Ishikawa (cell line): ENCODE measurements around the gene TAT.

ENCODE experiments used
- CEBPB ChIP-seq: IDR thresholded peaks from 2 replicates; pipeline ENCODE4 v1.6.1; 2012
- CREB1 ChIP-seq: IDR thresholded peaks from 2 replicates; pipeline ENCODE4 v1.6.1; 2012; ENCODE audit warnings: low read depth
- EGR1 ChIP-seq: IDR thresholded peaks from 2 replicates; pipeline ENCODE4 v1.6.1; 2012
- EP300 ChIP-seq: IDR thresholded peaks from 2 replicates; pipeline ENCODE4 v1.6.1; 2012; ENCODE audit warnings: borderline replicate concordance
- FOXM1 ChIP-seq: IDR thresholded peaks from 2 replicates; pipeline ENCODE4 v1.6.1; 2012; ENCODE audit warnings: low read depth, borderline replicate concordance
- NFIC ChIP-seq: IDR thresholded peaks from 2 replicates; pipeline ENCODE4 v1.6.1; 2012
- RAD21 ChIP-seq: IDR thresholded peaks from 2 replicates; pipeline ENCODE4 v1.6.1; 2012; ENCODE audit warnings: low read depth
- TAF1 ChIP-seq: IDR thresholded peaks from 2 replicates; pipeline ENCODE4 v1.6.1; 2012; ENCODE audit warnings: low read depth, mild to moderate bottlenecking
- TCF12 ChIP-seq: IDR thresholded peaks from 2 replicates; pipeline ENCODE4 v1.6.1; 2012; ENCODE audit warnings: low read depth
- TEAD4 ChIP-seq: IDR thresholded peaks from 2 replicates; pipeline ENCODE4 v1.6.1; 2012
- USF1 ChIP-seq: IDR thresholded peaks from 2 replicates; pipeline ENCODE4 v1.6.1; 2012
- YY1 ChIP-seq: IDR thresholded peaks from 2 replicates; pipeline ENCODE4 v1.6.1; 2012; ENCODE audit warnings: low read depth
- ZBTB7A ChIP-seq: IDR thresholded peaks from 2 replicates; pipeline ENCODE4 v1.6.1; 2012; ENCODE audit warnings: low read depth
- TF ChIP-seq, protein P1 (sequence below): IDR thresholded peaks from 2 replicates; pipeline ENCODE4 v1.6.1; 2012; ENCODE audit warnings: low read depth, mild to moderate bottlenecking
- TF ChIP-seq, protein P2 (sequence below): IDR thresholded peaks from 2 replicates; pipeline ENCODE4 v1.6.1; 2012

Gene TAT

DNA sequence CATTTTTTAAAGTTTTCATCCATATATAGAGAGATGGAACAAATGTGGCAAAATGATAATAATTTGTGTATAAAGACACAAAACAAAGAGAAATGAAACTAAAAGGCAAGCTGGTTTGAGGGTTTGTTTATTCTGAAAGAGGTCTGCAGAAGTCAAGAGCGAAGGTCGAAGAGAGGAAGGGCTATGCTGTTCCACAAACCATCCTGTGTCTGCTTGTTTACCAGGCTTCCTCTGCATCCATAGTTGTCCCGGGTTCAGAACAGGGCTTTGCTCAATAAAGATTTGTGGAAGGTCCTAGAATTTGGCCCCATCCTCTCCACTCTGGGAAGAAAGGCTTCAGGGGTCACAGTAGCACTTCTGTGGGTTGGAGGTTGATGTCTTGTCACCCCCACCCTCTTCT, 46.7 kb upstream of the TAT start:
- TF ChIP-seq TAF1 (no peak), TEAD4 (no peak), YY1 (no peak), ZBTB7A (no peak), RAD21 (no peak), FOXM1 (no peak), USF1 (no peak), CREB1 (no peak), EGR1 (no peak), EP300 (no peak), TCF12 (no peak), NFIC (no peak)
- TF ChIP-seq, protein P1, sequence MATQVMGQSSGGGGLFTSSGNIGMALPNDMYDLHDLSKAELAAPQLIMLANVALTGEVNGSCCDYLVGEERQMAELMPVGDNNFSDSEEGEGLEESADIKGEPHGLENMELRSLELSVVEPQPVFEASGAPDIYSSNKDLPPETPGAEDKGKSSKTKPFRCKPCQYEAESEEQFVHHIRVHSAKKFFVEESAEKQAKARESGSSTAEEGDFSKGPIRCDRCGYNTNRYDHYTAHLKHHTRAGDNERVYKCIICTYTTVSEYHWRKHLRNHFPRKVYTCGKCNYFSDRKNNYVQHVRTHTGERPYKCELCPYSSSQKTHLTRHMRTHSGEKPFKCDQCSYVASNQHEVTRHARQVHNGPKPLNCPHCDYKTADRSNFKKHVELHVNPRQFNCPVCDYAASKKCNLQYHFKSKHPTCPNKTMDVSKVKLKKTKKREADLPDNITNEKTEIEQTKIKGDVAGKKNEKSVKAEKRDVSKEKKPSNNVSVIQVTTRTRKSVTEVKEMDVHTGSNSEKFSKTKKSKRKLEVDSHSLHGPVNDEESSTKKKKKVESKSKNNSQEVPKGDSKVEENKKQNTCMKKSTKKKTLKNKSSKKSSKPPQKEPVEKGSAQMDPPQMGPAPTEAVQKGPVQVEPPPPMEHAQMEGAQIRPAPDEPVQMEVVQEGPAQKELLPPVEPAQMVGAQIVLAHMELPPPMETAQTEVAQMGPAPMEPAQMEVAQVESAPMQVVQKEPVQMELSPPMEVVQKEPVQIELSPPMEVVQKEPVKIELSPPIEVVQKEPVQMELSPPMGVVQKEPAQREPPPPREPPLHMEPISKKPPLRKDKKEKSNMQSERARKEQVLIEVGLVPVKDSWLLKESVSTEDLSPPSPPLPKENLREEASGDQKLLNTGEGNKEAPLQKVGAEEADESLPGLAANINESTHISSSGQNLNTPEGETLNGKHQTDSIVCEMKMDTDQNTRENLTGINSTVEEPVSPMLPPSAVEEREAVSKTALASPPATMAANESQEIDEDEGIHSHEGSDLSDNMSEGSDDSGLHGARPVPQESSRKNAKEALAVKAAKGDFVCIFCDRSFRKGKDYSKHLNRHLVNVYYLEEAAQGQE = no peak

- no peak for TF ChIP-seq EP300
- no peak for TF ChIP-seq USF1
- no peak for TF ChIP-seq CEBPB
- no peak for TF ChIP-seq NFIC
- TF ChIP-seq FOXM1 = no peak
- no peak for TF ChIP-seq ZBTB7A
- no peak for TF ChIP-seq CREB1
These were observed 45.2 kb upstream of the TAT start for GRCh38 chr16:71622088-71622487.

GRCh38 chr16:71618429-71618828, 41.5 kb upstream of the TAT start:
- TF ChIP-seq, protein P1 = no peak
- TF ChIP-seq, protein P2, sequence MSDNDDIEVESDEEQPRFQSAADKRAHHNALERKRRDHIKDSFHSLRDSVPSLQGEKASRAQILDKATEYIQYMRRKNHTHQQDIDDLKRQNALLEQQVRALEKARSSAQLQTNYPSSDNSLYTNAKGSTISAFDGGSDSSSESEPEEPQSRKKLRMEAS = no peak
- no peak for TF ChIP-seq TEAD4
- no peak for TF ChIP-seq CEBPB
- no peak for TF ChIP-seq YY1
- TF ChIP-seq RAD21 = no peak
- TF ChIP-seq EGR1 = no peak
- no peak for TF ChIP-seq CREB1
- no peak for TF ChIP-seq TAF1
- no peak for TF ChIP-seq USF1
- no peak for TF ChIP-seq TCF12
- TF ChIP-seq FOXM1 = no peak
- no peak for TF ChIP-seq ZBTB7A
- TF ChIP-seq EP300 = no peak

DNA sequence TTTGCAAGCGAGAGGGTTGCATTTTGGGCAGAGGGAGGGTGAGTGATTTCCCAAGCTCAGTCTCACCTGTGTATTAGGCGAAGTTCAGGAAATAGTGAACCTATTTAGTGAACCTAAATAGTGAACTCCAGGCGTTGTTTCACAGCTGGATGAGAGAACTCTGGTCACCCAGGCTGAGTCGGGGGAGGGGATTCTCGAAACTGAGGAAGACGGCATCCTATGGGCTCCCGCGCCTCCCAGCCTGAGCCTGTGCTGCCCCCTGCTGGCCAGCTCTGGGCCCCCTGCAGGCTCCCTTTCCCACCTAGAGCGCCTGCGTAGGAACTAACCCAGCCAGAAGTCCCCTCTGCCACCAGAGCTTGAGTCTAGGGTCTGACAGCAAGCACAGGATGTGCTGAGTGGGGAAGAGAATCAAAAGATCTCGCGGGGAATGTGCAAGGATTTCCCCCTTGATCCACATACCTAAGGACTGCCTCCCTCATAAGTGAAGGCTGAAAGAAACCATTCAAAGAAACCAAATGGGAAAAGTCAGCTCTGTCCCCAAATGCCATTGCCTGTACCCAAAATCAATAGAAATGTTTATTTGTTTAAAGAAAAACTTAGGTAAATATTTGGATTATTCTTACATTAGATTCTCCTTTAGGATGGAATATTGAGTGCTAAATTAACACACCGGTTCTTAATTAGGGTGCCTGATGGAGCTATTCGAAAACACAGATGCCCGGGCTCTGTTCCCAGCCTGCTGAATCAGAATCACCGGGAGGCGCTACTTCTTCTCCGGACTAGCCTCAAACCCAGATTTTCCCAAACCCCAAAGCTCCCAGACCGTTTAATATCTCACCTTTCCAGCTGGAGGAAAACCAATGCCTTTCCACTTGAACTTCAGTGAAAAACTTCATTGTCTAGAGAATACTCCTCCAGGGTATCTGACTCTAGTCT, 34.3 kb upstream of the TAT start:
- TF ChIP-seq YY1 (no peak), TAF1 (no peak), TCF12 (no peak), RAD21 (peak; percentile 74)

DNA sequence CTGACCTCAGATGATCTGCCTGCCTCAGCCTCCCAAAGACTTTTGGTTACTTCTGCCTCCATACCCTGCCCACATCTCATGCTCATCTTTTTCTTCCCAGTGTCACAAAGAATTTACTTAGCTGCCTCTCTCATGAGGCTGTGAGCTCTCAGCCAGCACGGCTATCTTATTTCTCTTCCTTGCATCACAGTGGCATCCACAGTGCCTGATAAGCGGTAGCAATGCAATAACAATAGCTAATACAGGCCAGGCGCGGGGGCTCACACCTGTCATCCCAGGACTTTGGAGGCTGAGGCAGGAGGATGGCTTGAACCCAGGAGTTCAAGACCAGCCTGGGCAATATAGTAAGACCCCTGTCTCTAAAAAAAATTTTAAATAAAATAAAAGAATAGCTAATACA, 33.6 kb upstream of the TAT start:
- TF ChIP-seq ZBTB7A = no peak
- TF ChIP-seq YY1 = no peak
- no peak for TF ChIP-seq FOXM1
- TF ChIP-seq TCF12 = no peak

DNA sequence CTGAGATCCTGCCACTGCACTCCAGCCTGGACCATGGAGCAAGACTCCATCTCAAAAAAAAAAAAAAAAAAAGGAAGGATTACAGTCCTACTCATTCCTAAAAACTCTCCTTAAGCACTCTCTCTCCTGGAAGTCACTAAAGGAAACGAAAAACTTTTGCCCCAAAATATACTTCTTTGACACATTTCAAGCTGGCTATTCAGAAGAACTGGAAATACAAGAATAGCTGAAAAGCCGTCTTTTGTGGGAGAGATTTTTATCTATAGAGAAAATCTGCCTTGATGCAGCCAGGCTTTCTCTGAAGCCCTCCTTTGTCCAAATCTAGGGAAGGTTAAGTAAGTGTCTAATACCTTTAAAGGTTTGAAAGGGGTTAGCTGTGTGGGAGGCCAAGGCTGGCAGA, 32.2 kb upstream of the TAT start:
- TF ChIP-seq EP300 (no peak), RAD21 (no peak), CREB1 (no peak), EGR1 (no peak), ZBTB7A (no peak)
